ENCODE results near the gene HP.
"Not testable (repeated sequence)": the region's sequence is repeated elsewhere in the genome, so short reads cannot be mapped to it uniquely, and the experiment has no call there.

The HP gene

DNA sequence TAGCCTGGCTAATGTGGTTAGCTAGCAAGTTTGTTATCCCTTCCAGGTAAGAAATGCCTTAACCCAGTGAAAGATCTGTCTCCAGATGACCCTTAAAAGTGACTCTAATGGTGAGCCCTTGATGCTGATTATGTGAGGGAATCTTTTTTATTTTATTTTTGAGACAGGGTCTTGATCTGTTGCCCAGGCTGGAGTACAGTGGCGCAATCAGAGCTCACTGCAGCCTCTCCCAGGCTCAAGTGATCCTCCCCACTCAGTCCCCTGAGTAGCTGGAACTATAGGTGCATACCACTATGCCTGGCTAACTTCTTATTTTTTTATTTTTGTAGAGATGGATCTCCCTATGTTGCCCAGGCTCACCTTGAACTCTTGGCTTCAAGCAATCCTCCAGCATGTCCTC lies 10.8 kb upstream of the HP start:
- DNase-seq: no peak

DNA sequence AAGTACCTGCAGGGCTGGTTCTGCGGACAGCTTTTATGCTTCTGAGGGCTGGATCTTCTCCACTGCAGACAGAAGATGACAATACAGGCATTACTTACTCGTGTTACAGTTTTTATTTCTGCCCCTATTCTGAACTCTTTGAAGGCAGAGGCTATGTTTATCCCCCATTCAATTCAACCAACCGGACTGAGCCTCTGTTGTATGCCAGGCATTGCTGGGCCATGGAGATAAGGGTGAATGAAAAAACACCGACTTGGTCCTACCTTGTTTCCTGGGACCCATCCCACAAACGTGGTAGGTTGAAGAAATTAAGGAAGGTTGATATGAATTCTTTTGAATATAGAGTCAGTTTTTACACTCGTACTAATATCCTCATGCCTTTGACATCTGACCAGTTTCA lies 10.0 kb upstream of the HP start:
- DNase-seq: no peak

DNA sequence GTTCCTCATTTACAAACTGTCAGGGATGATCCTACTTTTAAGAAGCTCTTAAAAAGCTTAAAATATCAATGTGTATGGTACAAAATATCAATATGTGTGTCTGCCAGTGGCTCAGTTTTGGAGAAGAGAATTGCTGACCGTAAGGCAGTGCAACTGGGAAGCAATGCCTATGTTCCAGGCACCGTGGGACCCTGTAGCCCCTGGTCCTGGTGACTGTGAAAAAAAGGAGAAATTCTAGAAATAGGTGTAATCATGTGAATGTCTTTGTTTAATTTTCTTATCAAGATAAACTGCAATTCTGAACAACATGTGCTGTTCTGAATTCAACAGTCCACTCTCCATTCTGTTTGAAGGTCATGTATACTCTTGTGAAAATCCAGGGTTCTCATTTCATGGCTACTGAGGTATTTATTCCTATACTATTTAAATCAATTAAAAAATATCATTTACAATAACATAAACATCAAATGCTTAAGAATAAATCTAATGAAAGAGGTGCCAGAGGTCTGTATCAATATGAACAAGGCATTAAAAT lies 9.4 kb upstream of the HP start:
- DNase-seq: no peak

DNA sequence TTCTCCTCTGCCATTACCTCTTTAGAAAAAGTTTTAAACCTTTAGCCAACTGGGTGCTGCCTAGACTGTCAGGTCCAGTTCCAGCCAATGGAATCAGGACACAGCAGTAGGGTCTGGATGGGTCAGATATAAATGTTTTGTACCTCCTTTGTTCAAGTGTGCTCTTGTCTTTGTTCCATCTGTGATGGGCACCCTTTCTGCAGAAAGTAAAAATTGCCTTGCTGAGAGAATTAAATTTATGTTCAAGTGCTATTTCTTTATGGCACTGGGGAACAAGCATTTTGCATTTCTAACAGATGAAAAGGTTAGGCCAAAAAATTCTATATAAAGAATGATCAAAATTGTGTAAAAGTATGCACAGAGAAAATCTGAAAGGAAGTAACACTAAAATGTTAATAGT lies 5.2 kb upstream of the HP start:
- DNase-seq: no peak

DNA sequence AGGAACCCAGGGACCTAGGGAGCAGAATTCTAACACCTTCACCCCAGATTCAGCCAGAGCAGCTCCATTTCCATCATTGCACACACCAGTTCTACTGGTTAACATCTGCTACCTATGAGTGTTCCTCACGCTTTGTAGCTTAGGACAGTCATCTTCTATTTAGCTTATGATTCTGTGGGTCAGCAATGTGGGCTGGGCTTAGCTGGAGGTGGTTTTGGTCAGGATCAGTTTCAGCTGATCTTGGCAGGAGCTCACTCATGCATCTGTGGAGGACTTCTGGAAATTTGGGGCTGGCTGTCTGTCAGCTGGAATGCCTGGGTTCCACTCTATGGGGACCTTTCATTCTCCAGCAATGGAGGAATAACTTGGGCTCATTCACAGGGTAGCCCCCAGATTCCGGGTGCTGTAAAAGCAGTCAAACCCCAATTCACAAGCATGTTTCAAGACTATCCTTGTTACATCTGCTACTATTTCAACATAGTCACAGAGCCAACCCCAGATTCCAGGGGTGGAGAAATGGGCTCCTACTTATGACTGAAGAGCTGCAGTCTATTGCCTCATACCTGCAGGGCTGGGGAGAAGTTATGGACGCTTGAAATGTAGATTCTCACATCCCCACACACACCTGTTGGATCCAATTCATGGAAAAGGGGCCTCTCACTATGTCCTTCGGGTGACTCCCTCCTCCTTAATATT lies 3.4 kb upstream of the HP start:
- no peak for DNase-seq

DNA sequence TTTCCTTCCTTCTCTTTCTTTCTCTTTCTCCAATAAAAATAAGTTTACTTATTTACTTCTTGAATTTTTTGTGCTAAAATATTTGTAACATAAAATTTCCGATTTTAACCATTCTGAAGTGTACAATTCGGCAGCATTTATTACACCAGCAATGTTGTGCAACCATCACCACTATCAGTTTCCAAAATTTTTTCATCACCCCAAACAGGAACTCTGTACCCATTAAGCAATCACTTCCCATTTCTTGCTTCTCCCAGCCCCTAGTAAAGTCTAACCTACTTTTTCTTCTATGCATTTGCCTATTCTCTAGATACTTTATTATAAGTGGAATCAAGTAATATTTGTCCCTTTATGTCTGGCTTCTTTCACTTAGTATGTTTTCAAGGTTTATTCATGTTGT lies 2.5 kb upstream of the HP start:
- DNase-seq: no peak

DNA sequence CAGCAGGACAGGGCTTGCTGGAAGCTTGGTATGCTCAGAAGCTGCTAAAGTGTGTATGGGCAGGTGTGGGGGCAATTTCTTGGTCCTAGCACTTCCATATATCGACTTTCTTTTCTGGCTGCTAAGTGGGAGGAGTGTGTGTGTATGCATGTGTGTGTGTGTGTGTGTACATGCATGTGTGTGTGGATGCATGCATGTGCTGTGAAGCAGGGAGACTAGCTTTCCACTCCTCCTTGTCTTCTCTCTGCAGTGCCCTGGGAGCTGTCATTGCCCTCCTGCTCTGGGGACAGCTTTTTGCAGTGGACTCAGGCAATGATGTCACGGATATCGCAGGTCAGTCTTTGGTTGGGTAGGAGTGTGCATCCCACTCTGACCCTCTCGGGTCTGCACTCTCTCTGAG lies 1.6 kb downstream of the HP start:
- no peak for DNase-seq

DNA sequence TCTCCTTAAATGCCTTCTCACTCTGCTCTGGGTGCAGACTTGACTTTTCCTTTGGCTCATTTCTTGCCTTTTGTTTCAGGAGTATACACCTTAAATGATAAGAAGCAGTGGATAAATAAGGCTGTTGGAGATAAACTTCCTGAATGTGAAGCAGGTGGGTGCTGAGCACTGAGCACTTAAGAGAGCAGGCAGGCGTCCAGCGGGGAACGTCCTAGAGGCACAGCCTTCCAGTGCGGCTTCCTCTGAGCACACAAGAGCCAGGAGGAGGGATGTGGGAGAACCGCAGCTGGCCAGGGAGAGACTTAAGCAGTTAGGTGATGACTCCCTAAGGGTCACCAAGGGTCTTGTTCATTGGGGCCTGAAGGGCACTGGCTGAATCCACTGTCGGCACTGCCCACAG lies 3.0 kb downstream of the HP start:
- DNase-seq: not testable (repeated sequence)

DNA sequence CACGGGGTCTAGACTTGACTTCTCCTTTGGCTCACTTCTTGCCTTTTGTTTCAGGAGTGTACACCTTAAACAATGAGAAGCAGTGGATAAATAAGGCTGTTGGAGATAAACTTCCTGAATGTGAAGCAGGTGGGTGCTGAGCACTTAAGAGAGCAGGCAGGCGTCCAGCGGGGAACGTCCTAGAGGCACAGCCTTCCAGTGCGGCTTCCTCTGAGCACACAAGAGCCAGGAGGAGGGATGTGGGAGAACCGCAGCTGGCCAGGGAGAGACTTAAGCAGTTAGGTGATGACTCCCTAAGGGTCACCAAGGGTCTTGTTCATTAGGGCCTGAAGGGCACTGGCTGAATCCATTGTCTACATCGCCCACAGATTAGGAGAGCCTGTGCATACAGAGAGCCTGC lies 4.8 kb downstream of the HP start:
- DNase-seq: not testable (repeated sequence)

DNA sequence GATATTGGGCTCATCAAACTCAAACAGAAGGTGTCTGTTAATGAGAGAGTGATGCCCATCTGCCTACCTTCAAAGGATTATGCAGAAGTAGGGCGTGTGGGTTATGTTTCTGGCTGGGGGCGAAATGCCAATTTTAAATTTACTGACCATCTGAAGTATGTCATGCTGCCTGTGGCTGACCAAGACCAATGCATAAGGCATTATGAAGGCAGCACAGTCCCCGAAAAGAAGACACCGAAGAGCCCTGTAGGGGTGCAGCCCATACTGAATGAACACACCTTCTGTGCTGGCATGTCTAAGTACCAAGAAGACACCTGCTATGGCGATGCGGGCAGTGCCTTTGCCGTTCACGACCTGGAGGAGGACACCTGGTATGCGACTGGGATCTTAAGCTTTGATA lies 6.1 kb downstream of the HP start:
- no peak for DNase-seq

DNA sequence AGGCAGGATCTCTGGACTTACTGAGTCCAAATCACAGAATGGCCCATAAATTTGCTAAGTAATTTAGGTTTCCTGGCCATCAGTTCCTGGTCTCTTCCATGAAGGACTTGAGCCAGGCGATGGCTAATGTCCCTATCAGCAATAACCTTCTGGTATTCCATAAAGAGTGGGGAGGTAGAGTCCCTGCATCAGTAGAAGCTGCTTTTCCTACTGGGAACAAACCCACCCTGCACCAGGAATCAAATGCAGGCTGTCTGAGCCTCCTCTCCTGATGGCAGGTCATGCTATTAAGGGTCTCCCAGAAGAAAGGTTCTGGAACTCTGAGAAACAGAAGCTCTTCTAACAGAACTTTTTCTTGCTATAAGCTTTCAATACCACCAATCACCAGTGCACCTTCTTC lies 7.3 kb downstream of the HP start:
- DNase-seq: no peak

DNA sequence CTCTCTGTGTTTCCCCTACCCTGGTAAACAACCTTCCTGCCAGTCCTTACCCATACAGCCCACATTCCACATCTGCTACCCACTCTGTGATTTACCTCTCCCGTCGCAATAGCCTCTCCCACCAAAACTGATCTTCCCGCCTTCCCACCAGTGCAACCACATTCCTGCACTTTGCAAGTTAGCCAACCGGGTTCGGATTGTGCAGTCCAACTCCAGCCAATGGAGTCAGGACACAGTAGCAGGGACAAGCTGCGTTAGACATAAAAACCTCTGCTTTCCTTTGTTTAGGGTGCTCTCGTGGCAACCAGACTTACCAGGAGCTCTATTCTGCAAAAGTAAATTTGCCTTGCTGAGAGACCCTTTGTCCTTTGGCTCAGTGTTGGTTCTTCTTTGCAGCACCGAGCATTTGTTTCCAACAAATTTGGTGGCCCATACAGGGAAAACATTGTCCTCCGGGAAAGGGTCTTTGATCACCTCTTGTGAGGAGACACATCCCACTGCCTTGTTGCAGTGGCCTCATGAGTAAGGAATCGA lies 10.1 kb downstream of the HP start:
- no peak for DNase-seq

DNA sequence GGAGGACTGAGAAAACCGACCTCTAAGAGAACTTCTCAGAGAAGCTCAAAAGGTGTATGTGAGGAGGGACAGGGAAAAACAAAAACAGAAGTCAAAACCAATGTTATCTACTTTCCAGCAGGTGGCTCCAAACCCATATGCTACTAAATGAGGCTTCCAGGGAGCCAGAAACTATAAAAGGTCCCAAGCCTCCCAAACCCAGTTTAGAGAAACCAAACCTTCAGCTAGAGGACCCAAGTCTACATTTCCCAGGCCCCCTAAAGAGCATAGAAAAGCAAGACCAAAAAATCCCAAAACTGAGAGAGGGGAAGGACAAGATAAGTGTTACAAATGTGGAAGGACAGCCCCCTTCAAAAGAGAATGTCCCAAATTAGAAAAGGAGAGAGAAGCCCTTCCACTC lies 12.4 kb downstream of the HP start:
- DNase-seq: no peak

DNA sequence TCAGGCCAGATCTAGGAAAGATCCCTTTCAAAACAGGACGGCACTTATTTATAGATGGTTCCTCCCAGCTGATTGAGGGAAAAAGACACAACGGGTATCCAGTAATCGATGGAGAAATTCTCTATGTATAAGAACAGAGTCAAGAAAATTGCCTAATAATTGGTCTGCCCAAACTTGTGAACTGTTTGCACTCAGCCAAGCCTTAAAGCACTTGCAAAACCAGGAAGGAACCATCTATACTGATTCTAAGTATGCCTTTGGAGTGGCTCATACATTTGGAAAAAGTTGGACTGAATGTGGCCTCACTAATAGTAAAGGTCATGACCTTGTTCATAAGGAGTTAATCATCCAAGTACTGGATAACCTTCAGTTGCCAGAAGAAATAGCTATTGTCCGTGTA lies 14.6 kb downstream of the HP start:
- DNase-seq: no peak

DNA sequence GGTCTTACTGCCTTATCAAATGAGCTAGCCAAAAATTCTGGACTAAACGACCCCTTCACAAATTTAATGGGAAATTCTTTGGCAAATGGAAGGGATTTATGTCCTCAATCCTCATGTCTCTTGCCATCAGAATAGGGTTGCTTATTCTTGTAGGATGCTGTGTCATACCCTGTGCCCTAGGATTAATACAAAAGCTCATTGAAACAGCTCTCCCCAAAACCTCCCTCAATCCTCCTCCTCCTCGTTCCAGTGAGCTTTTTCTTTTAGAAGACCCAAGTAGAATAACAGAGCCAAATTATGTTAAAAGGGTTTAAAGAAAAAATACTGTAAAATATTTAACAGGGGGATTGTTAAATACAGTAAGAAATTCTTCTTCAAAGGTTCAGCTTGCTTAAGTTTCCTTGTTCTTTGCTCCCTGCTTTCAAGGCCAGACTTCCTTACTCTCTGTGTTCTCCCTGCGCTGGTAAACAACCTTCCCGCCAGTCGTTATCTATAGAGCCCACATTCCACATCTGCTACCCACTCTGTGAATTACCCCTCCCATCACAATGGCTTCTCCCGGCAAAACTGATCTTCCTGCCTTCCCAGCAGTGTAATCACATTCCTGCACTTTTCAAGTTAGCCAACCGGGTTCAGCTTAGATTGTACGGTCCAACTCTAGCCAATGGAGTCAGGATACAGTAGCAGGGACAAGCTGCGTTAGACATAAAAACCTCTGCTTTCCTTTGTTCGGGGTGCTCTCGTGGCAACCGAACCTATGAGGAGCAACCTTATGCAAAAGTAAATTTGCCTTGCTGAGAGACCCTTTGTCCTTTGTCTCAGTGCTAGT lies 18.4 kb downstream of the HP start:
- DNase-seq: no peak

DNA sequence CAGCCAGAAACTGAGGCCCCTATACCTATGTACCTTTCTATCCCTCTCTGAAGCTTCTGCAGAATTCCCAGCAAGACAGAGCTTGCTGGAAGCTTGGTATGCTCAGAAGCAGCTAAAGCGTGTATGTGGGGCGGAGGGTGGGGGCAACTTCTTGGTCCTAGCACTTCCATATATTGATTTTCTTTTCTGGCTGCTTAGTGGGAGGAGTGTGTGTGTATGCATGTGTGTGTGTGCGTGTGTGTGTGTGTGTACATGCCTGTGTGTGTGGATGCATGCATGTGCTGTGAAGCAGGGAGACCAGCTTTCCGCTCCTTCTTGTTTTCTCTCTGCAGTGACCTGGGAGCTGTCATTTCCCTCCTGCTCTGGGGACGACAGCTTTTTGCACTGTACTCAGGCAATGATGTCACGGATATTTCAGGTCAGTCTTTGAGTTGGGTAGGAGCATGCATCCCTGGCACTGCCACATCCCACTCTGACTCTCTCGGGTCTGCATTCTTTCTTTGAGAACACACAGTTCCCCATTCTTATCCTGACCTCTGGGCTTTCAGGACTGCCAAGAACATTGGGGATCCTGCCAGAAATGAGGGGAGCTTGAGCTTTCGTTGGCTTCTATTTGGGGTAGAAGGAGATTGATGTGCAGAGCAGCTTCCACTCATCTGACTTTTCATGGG lies 19.4 kb downstream of the HP start:
- no peak for DNase-seq

DNA sequence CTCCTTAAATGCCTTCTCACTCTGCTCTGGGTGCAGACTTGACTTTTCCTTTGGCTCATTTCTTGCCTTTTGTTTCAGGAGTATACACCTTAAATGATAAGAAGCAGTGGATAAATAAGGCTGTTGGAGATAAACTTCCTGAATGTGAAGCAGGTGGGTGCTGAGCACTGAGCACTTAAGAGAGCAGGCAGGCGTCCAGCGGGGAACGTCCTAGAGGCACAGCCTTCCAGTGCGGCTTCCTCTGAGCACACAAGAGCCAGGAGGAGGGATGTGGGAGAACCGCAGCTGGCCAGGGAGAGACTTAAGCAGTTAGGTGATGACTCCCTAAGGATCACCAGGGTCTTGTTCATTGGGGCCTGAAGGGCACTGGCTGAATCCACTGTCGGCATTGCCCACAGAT lies 20.8 kb downstream of the HP start:
- DNase-seq: not testable (repeated sequence)

DNA sequence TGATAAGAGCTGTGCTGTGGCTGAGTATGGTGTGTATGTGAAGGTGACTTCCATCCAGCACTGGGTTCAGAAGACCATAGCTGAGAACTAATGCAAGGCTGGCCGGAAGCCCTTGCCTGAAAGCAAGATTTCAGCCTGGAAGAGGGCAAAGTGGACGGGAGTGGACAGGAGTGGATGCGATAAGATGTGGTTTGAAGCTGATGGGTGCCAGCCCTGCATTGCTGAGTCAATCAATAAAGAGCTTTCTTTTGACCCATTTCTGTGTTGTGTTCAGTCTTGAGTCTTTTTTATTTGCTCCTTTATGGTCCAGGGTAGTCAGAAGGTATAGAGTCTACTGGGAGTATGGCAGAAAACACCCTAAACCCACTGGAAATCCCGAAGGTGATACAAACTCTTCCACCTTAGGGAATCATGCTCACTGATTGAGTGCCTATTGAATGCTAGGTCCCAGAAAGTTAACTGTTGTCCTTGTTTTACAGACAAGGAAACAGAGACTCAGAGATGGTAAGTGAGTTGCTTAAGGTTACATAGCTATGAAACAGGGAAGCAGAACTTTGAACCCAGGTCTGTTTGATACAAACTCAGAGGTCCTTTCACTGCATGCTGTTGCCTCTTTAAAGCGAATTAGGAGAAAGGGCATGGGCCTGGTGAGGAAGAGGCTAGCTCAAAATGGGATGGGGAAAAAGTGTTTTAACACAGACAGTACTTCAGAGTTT lies 22.8 kb downstream of the HP start:
- not testable (repeated sequence) for DNase-seq

DNA sequence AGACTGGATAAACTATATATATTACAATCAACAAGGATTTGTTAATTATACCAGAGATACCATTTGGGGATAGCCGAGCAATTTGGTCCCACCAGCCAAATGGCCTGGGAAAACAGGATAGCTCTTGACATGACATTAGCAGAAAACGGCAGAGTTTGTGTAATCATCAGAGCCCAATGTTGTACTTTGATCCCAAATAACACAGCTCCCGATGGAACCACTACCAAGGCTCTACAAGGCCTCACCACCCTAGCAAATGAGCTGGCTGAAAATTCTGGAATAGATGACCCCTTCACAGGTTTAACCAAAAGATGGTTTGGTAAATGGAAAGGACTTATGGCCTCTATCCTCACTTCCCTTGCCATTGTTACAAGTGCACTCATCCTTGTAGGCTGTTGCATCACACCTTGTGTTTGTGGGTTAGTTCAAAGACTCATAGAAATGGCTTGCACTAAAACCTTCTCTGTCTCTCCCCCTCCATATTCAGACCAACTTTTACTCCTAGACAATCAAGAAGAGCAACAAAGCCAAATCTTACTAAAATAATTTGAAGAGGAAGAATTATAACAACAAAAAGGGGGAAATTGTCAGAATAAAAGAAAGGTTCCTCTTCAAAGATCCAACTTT lies 29.6 kb downstream of the HP start:
- DNase-seq: no peak

DNA sequence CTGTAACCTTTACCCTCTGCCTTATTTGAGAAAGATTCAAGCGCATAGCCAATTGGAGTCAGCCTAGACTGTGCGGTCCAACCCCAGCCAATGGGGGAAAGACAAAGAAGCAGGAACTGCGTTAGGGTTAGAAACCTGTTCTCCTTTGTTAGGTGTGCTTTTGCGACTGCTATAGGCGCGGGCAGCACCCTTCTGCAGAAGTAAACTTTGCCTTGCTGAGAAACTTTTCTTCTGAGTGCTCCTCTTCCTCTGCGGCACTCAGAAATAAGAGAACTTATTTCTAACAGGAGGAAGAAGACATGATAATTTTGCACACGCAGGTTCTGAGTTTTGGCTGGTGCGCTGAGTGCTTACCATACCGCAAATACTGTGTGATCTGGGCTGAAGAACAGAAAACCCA lies 30.1 kb downstream of the HP start:
- no peak for DNase-seq

DNA sequence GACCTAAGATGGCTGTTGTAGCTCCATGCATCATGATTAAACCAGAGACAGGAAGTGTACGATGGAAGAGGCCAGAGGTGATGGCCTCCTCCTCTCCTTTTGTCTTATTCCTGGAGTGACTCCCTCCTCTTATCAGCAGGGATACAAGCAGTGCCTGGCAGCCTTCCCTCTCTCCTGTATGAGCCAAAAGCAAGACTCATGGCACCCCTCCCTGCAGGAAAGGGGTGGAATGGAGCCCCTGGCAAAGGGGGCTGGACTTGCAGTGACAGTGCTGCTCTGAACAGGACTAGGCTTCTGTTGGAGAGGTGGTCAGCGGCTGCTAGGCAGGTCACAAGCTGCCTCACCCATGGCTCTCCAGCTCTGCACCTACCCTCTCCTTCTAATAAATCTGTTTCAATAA lies 30.7 kb downstream of the HP start:
- DNase-seq: no peak

DNA sequence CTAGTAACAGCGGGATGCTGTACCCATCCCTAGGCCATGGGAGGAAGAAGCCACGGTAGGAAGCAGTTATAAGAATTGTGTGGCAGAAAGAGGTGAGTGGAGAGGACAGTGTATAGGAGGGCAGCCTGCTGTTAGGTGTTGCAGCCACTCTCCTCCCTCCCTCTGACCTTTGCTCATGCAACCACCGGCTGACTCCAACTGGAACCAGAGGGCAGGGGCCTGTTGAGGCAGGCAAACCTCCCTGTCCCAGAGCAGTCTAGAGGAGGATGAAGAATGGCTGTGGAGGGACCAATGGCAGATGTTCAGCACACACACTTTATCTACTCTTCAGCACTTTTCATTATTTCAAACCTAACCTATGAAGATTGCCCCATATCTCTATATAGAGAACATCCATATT lies 36.9 kb downstream of the HP start:
- DNase-seq: no peak

All from NCI-H748 treated with DMSO at 0.1 percent for 48 hours (cell line).